Lower leg skin (tissue), 3 donors: ENCODE data around the gene CTAGE9.

ENCODE experiments used
- POLR2A ChIP-seq, 2 donors: fragments of 450-650 bp; IDR thresholded peaks; one replicate each; pipeline ENCODE4 v1.6.1; 2016 to 2017; ENCODE audit warnings: antibody characterized with exemption in 2 of 2, mild to moderate bottlenecking in 1 of 2, moderate library complexity in 1 of 2
- TF ChIP-seq, protein P1 (sequence below), 3 donors: fragments of 450-650 bp; IDR thresholded peaks; one replicate each; pipeline ENCODE4 v1.5.1; 2016; ENCODE audit warnings: antibody characterized with exemption in 3 of 3, mild to moderate bottlenecking in 3 of 3, moderate library complexity in 2 of 3

- TF ChIP-seq, protein P1, sequence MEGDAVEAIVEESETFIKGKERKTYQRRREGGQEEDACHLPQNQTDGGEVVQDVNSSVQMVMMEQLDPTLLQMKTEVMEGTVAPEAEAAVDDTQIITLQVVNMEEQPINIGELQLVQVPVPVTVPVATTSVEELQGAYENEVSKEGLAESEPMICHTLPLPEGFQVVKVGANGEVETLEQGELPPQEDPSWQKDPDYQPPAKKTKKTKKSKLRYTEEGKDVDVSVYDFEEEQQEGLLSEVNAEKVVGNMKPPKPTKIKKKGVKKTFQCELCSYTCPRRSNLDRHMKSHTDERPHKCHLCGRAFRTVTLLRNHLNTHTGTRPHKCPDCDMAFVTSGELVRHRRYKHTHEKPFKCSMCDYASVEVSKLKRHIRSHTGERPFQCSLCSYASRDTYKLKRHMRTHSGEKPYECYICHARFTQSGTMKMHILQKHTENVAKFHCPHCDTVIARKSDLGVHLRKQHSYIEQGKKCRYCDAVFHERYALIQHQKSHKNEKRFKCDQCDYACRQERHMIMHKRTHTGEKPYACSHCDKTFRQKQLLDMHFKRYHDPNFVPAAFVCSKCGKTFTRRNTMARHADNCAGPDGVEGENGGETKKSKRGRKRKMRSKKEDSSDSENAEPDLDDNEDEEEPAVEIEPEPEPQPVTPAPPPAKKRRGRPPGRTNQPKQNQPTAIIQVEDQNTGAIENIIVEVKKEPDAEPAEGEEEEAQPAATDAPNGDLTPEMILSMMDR (IDR thresholded peaks at IDR 0.05): no peak
- no peak for TF ChIP-seq POLR2A (IDR thresholded peaks at IDR 0.05)
These were observed 43.3 kb upstream of the CTAGE9 start for GRCh38 chr6:131754088-131754487.
